Measurements from ENCODE around the gene FAM174C.

DNA sequence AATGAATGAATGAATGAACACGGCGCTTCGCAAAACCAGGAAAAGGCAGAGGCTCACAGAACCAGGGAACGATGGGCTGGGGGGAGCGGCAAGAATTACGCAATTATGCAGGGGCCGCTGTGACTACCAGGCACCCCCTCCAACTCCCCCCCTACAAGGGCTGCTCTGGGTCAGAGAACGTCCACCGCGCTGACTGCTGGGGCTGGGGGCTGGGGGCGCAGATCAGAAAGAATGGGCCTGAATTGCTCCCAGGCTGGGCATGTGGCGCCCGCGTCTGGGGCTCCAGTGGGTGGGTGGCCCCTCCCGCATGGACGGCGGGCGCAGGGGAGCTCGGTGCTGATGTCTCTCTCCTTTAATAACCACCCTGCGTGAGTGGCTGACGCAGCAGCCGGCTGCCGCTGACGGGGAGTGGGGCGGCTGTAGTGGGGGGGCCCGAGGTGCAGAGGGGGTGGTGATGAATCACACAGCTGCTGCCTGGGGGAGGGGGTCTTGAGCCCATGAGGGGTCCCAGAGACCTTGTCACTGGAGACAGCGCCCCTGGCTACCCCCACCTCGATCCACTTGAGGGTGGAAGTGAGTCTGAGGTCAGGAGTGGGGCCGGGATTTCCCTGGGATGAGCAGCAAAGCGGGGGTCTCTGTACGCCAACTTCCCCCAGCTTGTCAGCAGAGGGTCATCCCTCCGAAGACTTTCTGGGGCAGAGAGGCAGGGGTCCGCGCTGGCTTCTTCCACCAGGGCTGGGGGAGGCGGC, 7.7 kb upstream of the FAM174C start:
- no peak for TF ChIP-seq GABPB1 (CRISPR knock-in tag; IDR thresholded peaks at IDR 0.05)
- TF ChIP-seq, protein P1, sequence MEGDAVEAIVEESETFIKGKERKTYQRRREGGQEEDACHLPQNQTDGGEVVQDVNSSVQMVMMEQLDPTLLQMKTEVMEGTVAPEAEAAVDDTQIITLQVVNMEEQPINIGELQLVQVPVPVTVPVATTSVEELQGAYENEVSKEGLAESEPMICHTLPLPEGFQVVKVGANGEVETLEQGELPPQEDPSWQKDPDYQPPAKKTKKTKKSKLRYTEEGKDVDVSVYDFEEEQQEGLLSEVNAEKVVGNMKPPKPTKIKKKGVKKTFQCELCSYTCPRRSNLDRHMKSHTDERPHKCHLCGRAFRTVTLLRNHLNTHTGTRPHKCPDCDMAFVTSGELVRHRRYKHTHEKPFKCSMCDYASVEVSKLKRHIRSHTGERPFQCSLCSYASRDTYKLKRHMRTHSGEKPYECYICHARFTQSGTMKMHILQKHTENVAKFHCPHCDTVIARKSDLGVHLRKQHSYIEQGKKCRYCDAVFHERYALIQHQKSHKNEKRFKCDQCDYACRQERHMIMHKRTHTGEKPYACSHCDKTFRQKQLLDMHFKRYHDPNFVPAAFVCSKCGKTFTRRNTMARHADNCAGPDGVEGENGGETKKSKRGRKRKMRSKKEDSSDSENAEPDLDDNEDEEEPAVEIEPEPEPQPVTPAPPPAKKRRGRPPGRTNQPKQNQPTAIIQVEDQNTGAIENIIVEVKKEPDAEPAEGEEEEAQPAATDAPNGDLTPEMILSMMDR (IDR thresholded peaks at IDR 0.05), result no peak
- TF ChIP-seq MXD4 (CRISPR knock-in tag; IDR thresholded peaks at IDR 0.05; ENCODE audit: borderline replicate concordance), result no peak

All from WTC11 (cell line).